HEK293T (cell line): ENCODE results near the gene ZHX3.

Experiments used
- BHLHE40 ChIP-seq: fragments of 450-650 bp; IDR thresholded peaks from 2 replicates; pipeline ENCODE4 v1.6.1; 2016; ENCODE audit warnings: mild to moderate bottlenecking, moderate library complexity, borderline replicate concordance
- FOXA1 ChIP-seq: fragments of 450-650 bp; IDR thresholded peaks from 2 replicates; pipeline ENCODE4 v1.6.1; 2016; ENCODE audit warnings: mild to moderate bottlenecking
- FOXM1 ChIP-seq: fragments of 450-650 bp; IDR thresholded peaks from 2 replicates; pipeline ENCODE4 v1.6.1; 2017; ENCODE audit warnings: mild to moderate bottlenecking, borderline replicate concordance
- HDGF ChIP-seq: fragments of 450-650 bp; IDR thresholded peaks from 2 replicates; pipeline ENCODE4 v1.6.1; 2017; ENCODE audit warnings: antibody characterized with exemption, borderline replicate concordance
- SP1 ChIP-seq: fragments of 450-650 bp; IDR thresholded peaks from 2 replicates; pipeline ENCODE4 v1.6.1; 2017
- TARDBP ChIP-seq: fragments of 450-650 bp; IDR thresholded peaks from 2 replicates; pipeline ENCODE4 v1.6.1; 2016
- TF ChIP-seq, protein P1 (sequence below): fragments of 450-650 bp; IDR thresholded peaks from 2 replicates; pipeline ENCODE4 v1.6.1; 2016

DNA sequence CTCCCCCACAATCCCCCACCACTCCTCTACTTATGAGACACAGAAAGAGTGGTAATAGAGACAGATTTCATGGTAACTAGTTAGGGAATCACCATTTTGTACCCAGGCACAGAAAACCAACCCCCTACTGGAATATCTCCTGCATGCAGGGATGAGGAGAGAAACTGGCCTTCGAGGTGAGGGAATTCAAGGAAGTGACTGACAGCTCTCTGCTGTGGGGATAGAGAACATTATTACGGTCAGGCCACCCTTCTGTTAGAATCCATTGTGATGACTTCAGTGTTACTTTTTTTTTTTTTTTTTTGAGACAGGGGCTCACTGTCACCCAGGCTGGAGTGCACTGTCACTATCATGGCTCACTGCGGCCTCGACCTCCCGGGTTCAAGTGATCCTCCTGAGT is 9.6 kb upstream of the ZHX3 start:
- TF ChIP-seq, protein P1, sequence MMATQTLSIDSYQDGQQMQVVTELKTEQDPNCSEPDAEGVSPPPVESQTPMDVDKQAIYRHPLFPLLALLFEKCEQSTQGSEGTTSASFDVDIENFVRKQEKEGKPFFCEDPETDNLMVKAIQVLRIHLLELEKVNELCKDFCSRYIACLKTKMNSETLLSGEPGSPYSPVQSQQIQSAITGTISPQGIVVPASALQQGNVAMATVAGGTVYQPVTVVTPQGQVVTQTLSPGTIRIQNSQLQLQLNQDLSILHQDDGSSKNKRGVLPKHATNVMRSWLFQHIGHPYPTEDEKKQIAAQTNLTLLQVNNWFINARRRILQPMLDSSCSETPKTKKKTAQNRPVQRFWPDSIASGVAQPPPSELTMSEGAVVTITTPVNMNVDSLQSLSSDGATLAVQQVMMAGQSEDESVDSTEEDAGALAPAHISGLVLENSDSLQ, result peak; percentile 69
- TF ChIP-seq HDGF (no peak), TARDBP (no peak), BHLHE40 (no peak), FOXM1 (no peak), FOXA1 (no peak), SP1 (no peak)
